HFF-Myc (cell line): Measurements from ENCODE around the gene CLTCL1.

Experiments
- DNase-seq: peaks from one replicate; pipeline ENCODE4 v3.0.0-alpha.2; 2011; ENCODE audit warnings: low read depth; ENCODE audit errors: extremely low read depth
- H3K4me3 ChIP-seq: replicated peaks from 2 replicates; pipeline ENCODE4 v1.5.1; 2011; ENCODE audit warnings: low read depth, mild to moderate bottlenecking, control low read depth, low read length
- TF ChIP-seq, protein P1 (sequence below): IDR thresholded peaks from 2 replicates; pipeline ENCODE4 v1.5.1; 2012; ENCODE audit warnings: mild to moderate bottlenecking, low read depth, low read length, control low read depth; ENCODE audit errors: missing control alignments

CLTCL1 gene

DNA sequence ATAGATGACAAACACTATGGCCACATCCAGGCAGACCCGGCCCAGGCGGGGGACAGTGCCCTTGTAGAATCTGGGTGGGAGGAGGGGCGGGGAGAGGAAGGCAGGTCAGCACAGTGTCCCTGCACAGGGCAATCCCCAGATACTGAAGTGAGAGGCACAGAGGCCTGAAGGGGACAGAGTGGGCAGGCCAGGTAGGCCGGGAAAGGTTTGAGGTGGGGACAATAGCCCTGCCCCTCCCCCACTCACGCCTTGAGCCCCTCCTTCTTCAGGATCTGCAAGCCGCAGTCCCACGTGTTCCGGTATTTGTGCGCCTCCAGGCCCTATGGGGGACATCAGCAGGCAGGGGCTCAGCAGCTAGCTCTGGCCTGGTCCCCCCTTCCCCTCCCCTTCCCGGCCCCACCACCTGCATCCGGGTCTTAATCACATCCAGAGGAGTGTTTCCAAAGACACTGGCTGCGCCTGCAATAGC is 115.3 kb downstream of the CLTCL1 start:
- DNase-seq = no peak
- peak overlapping the region; percentile 71; the same call in 1 of the 2 replicates for H3K4me3 ChIP-seq
- TF ChIP-seq, protein P1, sequence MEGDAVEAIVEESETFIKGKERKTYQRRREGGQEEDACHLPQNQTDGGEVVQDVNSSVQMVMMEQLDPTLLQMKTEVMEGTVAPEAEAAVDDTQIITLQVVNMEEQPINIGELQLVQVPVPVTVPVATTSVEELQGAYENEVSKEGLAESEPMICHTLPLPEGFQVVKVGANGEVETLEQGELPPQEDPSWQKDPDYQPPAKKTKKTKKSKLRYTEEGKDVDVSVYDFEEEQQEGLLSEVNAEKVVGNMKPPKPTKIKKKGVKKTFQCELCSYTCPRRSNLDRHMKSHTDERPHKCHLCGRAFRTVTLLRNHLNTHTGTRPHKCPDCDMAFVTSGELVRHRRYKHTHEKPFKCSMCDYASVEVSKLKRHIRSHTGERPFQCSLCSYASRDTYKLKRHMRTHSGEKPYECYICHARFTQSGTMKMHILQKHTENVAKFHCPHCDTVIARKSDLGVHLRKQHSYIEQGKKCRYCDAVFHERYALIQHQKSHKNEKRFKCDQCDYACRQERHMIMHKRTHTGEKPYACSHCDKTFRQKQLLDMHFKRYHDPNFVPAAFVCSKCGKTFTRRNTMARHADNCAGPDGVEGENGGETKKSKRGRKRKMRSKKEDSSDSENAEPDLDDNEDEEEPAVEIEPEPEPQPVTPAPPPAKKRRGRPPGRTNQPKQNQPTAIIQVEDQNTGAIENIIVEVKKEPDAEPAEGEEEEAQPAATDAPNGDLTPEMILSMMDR = no peak

- TF ChIP-seq, protein P1 = no peak
- no peak for DNase-seq
- H3K4me3 ChIP-seq = no peak overlapping the region
Observed at GRCh38 chr22:19175602-19176174, 115.8 kb downstream of the CLTCL1 start.

DNA sequence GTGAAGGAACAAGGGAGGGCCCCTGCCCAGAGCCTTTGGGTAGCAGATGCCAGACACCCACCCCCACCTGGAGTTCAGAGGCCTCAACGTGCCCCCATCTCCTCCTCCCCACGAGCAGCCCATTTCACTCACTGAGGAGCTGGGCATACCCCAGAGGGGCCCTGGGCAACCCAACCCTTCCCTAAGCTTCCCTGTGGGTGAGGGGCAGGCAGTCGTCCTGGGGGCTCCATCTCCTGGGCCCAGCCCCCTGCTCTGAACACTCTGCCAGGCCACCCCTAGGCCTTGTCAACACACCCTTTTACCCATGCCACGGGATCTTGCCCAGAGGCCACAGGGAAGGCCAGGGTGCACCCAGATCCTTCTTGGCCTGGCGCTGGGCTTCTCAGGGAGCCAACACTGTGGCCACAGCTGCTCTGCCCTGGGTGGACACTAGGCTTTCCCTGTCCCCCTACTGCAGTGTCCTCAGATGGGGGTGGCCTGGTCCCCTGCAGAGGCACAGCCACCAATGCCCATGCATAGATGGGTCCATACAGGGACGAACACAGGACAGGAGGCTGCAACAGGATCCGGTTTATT is 116.4 kb downstream of the CLTCL1 start:
- no peak overlapping the region for H3K4me3 ChIP-seq
- DNase-seq = no peak
- TF ChIP-seq, protein P1 = no peak

GRCh38 chr22:19174106-19175025 is 117.2 kb downstream of the CLTCL1 start:
- TF ChIP-seq, protein P1 = no peak
- peak; percentile 67 for DNase-seq
- H3K4me3 ChIP-seq = peak overlapping the region; percentile 94

GRCh38 chr22:19173047-19174035 is 118.2 kb downstream of the CLTCL1 start:
- DNase-seq = no peak
- TF ChIP-seq, protein P1 = no peak
- H3K4me3 ChIP-seq = peak overlapping the region; percentile 94
